ENCODE measurements around the gene ZSCAN29. TPM values are rescaled to one million over a fixed set of nuclear protein-coding genes. Genes with fewer than 3 reads are reported as not detected.

Gene ZSCAN29
- total and polyA plus RNA-seq, 3 donors from 2014 or later, result 25.3 to 62.5 (median 42.8) TPM

- WGBS, 2 donors, result 98 to 99% methylated on average over 7 of the region's 7 CpGs
- no peaks in the 10 kb centered on the region for H3K9me3 ChIP-seq
- no peaks in the 10 kb centered on the region for H3K27me3 ChIP-seq
- TF ChIP-seq POLR2A (IDR thresholded peaks at IDR 0.05), result no peak
- TF ChIP-seq, protein P1, sequence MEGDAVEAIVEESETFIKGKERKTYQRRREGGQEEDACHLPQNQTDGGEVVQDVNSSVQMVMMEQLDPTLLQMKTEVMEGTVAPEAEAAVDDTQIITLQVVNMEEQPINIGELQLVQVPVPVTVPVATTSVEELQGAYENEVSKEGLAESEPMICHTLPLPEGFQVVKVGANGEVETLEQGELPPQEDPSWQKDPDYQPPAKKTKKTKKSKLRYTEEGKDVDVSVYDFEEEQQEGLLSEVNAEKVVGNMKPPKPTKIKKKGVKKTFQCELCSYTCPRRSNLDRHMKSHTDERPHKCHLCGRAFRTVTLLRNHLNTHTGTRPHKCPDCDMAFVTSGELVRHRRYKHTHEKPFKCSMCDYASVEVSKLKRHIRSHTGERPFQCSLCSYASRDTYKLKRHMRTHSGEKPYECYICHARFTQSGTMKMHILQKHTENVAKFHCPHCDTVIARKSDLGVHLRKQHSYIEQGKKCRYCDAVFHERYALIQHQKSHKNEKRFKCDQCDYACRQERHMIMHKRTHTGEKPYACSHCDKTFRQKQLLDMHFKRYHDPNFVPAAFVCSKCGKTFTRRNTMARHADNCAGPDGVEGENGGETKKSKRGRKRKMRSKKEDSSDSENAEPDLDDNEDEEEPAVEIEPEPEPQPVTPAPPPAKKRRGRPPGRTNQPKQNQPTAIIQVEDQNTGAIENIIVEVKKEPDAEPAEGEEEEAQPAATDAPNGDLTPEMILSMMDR (IDR thresholded peaks at IDR 0.05), result no peak
- no peaks in the 10 kb centered on the region for H3K36me3 ChIP-seq (ENCODE audit: low read depth, missing control alignments)
- intact Hi-C loops (cut with DNase I; ENCODE audit: low total_unique reads), result no loop called here
- no peaks in the 10 kb centered on the region for H3K4me1 ChIP-seq
- DNase-seq, result no peak
- no peak overlapping the region for H3K27ac ChIP-seq
- H3K4me3 ChIP-seq, result no peak overlapping the region
Observed at GRCh38 chr15:43361313-43361903, 9.4 kb downstream of the ZSCAN29 start.

- no peak overlapping the region for H3K27ac ChIP-seq
- DNase-seq, result no peak
- TF ChIP-seq POLR2A (IDR thresholded peaks at IDR 0.05), result no peak
- TF ChIP-seq, protein P1 (IDR thresholded peaks at IDR 0.05), result no peak
- H3K27me3 ChIP-seq, result no peaks in the 10 kb centered on the region
- H3K4me1 ChIP-seq, result no peaks in the 10 kb centered on the region
- intact Hi-C loops (cut with DNase I; ENCODE audit: low total_unique reads), result no loop called here
- WGBS, 2 donors, result 96 to 97% methylated on average over 4 of the region's 4 CpGs
- no peaks in the 10 kb centered on the region for H3K36me3 ChIP-seq (ENCODE audit: low read depth, missing control alignments)
- H3K9me3 ChIP-seq, result no peaks in the 10 kb centered on the region
- H3K4me3 ChIP-seq, result no peak overlapping the region
Observed at GRCh38 chr15:43360821-43361220, 10.0 kb downstream of the ZSCAN29 start.

DNA sequence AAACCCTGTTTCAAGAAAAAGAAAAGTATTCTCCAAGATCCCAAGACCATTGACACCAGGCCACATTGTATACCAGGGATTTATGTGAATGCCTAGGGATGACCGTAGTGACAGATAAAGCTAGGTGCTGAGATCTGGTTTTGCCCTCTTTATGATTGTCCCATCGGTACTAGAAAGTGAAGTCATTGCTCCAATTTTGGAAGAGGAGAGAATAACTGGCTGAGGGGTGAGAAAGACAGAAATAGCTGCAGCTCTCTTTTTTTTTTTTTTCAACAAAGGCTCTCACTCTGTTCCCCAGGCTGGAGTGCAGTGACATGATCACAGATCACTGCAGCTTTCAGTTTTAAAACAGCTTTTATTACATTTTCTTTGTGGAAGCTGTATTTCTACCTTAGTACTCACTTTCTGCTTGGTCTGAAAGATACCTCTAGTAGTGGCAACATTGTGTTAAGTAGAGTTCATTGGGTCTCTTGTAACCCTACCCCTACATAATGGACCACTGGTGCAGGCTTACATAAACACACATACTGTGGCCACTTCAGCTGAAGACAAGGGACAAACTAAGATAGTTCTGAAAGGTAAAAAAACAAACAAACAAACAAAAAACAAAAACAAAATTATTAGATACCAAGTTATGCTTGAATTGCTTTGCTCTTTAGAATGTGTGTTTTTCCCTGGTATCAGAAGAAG, 18.0 kb downstream of the ZSCAN29 start:
- WGBS, 2 donors, result 79 to 88% methylated on average over 2 of the region's 2 CpGs
- DNase-seq, result no peak
- no peak for TF ChIP-seq POLR2A (IDR thresholded peaks at IDR 0.05)
- TF ChIP-seq, protein P1 (IDR thresholded peaks at IDR 0.05), result no peak
- no peak overlapping the region for H3K27ac ChIP-seq
- no peaks in the 10 kb centered on the region for H3K27me3 ChIP-seq
- H3K4me1 ChIP-seq, result no peaks in the 10 kb centered on the region
- intact Hi-C loops (cut with DNase I; ENCODE audit: low total_unique reads), result no loop called here
- no peak overlapping the region for H3K4me3 ChIP-seq
- no peaks in the 10 kb centered on the region for H3K36me3 ChIP-seq (ENCODE audit: low read depth, missing control alignments)
- H3K9me3 ChIP-seq, result no peaks in the 10 kb centered on the region

- WGBS, 2 donors, result 77 to 93% methylated on average over 3 of the region's 3 CpGs
- intact Hi-C loops (cut with DNase I; ENCODE audit: low total_unique reads), result no loop called here
- Histone ChIP-seq H3K27me3 (no peaks in the 10 kb centered on the region), H3K36me3 (ENCODE audit: low read depth, missing control alignments) (no peaks in the 10 kb centered on the region), H3K9me3 (no peaks in the 10 kb centered on the region), H3K27ac (no peak overlapping the region), H3K4me3 (no peak overlapping the region), H3K4me1 (no peaks in the 10 kb centered on the region)
- TF ChIP-seq, protein P1 (IDR thresholded peaks at IDR 0.05), result no peak
- no peak for TF ChIP-seq POLR2A (IDR thresholded peaks at IDR 0.05)
- no peak for DNase-seq
Observed at GRCh38 chr15:43347114-43347513, 23.7 kb downstream of the ZSCAN29 start.

- no peak for DNase-seq
- Histone ChIP-seq H3K4me3 (no peak overlapping the region), H3K36me3 (ENCODE audit: low read depth, missing control alignments) (no peaks in the 10 kb centered on the region), H3K27ac (no peak overlapping the region), H3K4me1 (no peaks in the 10 kb centered on the region), H3K27me3 (no peaks in the 10 kb centered on the region), H3K9me3 (no peaks in the 10 kb centered on the region)
- intact Hi-C loops (cut with DNase I; ENCODE audit: low total_unique reads), result no loop called here
- 79 to 97% methylated on average over 2 of the region's 2 CpGs for WGBS, 2 donors
- TF ChIP-seq POLR2A (IDR thresholded peaks at IDR 0.05), result no peak
- TF ChIP-seq, protein P1 (IDR thresholded peaks at IDR 0.05), result no peak
Observed at GRCh38 chr15:43346305-43346704, 24.5 kb downstream of the ZSCAN29 start.
